NCI-H82 treated with DMSO at 0.1 percent for 48 hours (cell line): ENCODE results near the gene TAP1.
"Not testable (repeated sequence)": the region's sequence is repeated elsewhere in the genome, so short reads cannot be mapped to it uniquely, and the experiment has no call there.

Source experiments
- DNase-seq: peaks from one replicate; lab custom pipeline; 2025; ENCODE audit not compliant: unreplicated experiment; lab: John Stamatoyannopoulos, UW

TAP1 gene

DNA sequence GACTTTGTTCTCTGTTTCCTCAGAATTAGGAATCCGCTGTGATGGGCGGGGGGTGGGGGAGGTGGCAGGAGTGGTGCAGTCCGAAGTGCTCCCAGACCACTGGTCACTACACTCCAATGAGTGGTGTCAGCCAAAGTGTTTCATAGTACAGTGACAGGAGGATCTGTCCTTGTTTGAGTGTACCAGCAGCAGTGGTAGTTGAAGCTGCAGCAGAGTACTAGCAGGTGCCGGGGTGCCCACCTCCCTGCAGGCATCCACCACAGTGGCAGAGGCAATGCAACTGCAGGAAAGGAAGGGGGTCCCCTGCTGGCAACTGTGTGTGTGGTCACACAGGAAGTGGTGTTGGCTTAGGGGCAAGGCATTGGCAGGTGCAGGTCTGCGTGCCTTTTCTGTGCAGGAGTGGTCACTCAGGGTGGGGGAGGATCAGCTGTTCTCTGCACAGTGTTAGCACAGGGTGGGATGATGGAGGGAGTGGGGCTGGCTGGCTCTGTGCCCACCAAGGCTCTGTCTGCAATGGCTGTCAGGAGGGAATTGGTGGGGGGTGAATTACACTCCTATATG is 46.4 kb downstream of the TAP1 start:
- no peak for DNase-seq

DNA sequence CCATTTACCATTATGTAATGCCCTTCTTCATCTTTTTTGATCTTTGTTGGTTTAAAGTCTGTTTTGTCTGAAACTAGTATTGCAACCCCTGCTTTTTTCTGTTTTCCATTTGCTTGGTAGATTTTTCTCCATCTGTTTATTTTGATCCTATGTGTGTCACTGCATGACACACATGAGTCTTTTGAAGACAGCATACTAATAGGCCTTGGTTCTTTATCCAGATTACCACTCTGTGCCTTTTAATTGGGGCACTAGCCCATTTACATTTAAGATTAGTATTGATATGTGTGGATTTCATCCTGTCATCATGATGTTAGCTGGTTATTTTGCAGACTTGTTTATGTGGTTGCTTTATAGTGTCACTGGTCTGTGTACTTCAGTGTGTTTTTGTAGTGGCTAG is 48.1 kb downstream of the TAP1 start:
- not testable (repeated sequence) for DNase-seq

DNA sequence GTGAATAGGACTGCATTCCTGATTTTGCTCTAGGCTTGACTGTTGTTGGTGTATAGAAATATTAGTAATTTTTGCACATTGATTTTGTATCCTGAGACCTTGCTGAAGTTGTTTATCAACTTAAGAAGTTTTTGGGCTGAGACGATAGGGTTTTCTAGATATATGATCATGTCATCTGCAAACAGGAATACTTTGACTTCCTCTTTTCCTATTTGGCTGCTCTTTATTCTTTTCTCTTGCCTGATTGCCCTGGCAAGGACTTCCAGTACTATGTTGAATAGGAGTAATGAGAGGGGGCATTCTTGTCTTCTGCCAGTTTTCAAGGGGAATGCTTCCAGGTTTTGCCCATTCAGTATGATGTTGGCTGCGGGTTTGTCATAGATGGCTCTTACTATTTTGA is 50.1 kb downstream of the TAP1 start:
- no peak for DNase-seq

DNA sequence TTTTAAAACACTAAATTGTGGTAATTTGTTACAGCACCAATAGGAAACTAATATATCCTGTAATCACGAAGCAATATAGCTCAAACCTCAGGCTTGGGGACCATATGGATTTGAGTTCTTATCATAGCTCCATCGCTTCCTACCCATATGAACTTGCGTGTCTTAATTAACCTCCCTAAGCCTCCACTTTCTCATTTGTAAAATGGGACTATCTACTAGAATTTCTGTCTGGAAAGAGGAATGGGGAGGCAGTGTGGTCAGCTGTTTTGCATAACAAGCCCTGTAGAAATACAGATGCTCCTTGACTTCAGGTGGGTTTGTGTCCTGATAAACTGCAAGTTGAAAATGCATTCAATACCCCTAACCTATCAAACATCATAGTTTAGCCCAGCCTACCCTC is 53.8 kb downstream of the TAP1 start:
- no peak for DNase-seq

DNA sequence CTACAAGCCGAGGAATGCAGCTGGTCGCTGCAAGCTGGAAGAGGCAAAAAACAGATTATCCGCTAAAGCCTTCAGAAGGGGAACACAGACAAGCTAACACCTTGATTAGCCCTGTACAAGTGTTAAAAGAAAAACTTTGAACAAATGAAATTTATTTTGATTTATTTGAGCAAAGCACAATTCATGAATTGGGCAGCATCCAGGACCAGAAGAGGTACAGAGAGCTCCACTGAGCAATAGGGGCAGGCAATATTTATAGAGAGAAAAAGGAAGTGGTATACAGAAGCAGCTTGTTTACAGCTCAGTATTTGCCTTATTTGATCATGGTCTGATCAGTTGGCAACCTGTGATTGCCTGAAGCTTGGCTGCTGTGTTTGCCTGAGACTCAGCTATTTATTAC is 54.3 kb downstream of the TAP1 start:
- no peak for DNase-seq

DNA sequence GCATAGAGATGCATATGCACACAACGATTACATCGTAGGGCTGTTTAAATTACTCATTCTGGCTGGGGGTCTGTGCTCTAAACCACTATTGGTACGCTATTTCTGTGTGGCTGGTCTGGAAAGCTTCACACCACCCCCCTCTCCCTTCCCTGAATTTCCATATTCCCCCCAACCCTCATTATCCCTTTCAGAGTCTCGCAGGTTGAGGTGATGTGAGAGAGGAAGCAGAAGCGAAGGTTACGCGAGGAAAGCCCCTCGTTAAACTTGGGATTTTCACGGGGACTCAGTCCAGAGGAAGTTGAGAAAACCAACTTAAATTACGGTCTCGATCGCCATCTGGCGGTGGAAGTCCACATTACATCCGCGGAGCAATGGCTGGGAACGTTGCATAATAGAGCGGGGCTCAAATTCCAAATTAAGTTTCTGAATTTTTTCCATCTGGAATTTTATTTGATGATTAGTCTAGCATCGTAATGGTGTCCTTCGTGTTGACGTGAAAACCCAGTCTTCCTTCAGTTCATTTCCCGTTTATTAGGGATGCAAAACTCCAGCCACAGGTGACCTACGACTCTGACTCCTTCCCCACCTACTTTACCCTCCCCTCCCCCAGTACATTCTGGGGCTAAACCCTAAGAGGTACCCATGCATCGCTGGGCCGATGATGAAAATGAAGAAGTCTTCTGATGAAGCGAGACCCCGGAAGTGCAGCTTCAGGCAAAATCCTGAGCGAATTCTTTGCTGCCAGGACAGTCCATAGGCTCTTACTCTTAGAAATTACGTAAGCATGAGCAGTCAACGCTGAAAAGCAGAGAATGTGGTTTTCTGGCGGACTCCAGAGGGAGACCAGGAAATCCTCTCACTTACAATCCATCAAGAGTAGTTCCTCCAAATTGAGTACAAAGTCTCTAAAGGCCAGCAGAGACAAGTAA is 56.4 kb downstream of the TAP1 start:
- no peak for DNase-seq
